AG09309 (cell line): ENCODE measurements around the gene MPL.

Source experiments
- DNase-seq: peaks from one replicate; pipeline ENCODE4 v3.0.0-alpha.2; 2010; ENCODE audit warnings: low read depth
- H3K4me3 ChIP-seq: 2 replicates; pipeline ENCODE4 v1.5.1; 2011; ENCODE audit warnings: mild to moderate bottlenecking, low read depth, low read length, moderate library complexity; ENCODE audit not compliant: control insufficient read depth
- TF ChIP-seq, protein P1 (sequence below): IDR thresholded peaks from 2 replicates; pipeline ENCODE4 v1.5.1; 2011; ENCODE audit warnings: mild to moderate bottlenecking, low read depth, low read length, inconsistent platforms; ENCODE audit not compliant: insufficient read depth, control insufficient read depth; ENCODE audit errors: missing control alignments

Gene MPL

DNA sequence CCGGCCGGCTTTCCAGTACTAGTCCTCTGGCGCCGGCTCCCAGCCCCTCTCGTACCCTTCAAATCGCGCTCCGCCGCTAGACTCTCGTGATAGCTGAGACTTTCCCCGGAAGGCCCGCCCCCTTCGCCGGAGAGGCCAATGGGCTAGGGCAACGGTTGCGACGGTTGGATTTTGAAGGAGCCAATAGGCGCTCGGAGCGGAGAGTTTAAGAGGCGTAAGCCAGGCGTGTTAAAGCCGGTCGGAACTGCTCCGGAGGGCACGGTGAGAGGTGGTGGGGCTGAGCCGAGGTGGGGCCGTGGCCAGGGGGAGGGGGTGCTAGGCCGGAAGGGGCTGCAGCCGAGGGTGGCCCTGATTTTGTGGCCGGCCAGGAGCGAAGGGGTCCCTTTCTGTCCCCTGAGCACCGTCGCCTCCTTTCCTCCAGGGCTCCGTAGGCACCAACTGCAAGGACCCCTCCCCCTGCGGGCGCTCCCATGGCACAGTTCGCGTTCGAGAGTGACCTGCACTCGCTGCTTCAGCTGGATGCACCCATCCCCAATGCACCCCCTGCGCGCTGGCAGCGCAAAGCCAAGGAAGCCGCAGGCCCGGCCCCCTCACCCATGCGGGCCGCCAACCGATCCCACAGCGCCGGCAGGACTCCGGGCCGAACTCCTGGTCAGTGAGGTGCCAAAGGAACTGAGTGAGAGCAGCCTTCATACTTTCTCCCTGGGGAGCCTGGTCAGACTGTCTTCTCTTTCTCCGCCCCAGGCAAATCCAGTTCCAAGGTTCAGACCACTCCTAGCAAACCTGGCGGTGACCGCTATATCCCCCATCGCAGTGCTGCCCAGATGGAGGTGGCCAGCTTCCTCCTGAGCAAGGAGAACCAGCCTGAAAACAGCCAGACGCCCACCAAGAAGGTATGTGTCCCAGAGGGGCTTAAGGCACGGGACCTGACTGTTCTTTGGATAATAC, 21.4 kb downstream of the MPL start, which contains the start of gene CDC20:
TSS of gene CDC20 (plus strand) at position 236 of the 948 bp plus-strand sequence. CDS start at position 471, 235 bp downstream.
- H3K4me3 ChIP-seq: peak within 1 kb of the TSS; percentile 74
- DNase-seq: peak; percentile 64
- TF ChIP-seq, protein P1, sequence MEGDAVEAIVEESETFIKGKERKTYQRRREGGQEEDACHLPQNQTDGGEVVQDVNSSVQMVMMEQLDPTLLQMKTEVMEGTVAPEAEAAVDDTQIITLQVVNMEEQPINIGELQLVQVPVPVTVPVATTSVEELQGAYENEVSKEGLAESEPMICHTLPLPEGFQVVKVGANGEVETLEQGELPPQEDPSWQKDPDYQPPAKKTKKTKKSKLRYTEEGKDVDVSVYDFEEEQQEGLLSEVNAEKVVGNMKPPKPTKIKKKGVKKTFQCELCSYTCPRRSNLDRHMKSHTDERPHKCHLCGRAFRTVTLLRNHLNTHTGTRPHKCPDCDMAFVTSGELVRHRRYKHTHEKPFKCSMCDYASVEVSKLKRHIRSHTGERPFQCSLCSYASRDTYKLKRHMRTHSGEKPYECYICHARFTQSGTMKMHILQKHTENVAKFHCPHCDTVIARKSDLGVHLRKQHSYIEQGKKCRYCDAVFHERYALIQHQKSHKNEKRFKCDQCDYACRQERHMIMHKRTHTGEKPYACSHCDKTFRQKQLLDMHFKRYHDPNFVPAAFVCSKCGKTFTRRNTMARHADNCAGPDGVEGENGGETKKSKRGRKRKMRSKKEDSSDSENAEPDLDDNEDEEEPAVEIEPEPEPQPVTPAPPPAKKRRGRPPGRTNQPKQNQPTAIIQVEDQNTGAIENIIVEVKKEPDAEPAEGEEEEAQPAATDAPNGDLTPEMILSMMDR: no peak

DNA sequence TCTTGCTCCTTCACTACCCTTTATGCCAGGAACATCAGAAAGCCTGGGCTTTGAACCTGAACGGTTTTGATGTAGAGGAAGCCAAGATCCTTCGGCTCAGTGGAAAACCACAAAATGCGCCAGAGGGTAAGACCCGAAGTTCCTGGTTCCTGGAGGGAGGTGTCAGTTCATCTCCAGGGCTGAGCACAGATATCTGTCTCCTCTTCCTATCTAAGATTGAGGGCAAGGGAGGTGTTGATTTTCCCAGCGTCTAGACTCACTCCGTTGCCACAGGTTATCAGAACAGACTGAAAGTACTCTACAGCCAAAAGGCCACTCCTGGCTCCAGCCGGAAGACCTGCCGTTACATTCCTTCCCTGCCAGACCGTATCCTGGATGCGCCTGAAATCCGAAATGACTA, 22.1 kb downstream of the MPL start:
- TF ChIP-seq, protein P1: no peak
- H3K4me3 ChIP-seq: peak overlapping the region; percentile 74
- DNase-seq: no peak

DNA sequence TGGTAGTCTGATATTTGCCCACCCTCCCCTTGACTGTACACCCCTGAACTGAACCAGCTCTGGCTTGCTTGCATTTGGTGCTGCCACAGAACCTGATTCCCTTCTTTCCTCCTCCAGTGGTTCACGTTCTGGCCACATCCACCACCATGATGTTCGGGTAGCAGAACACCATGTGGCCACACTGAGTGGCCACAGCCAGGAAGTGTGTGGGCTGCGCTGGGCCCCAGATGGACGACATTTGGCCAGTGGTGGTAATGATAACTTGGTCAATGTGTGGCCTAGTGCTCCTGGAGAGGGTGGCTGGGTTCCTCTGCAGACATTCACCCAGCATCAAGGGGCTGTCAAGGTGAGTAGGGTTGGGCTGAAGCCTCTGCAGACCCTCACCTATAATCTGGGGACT, 23.0 kb downstream of the MPL start:
- H3K4me3 ChIP-seq: peak overlapping the region; percentile 74
- DNase-seq: no peak
- TF ChIP-seq, protein P1: no peak

DNA sequence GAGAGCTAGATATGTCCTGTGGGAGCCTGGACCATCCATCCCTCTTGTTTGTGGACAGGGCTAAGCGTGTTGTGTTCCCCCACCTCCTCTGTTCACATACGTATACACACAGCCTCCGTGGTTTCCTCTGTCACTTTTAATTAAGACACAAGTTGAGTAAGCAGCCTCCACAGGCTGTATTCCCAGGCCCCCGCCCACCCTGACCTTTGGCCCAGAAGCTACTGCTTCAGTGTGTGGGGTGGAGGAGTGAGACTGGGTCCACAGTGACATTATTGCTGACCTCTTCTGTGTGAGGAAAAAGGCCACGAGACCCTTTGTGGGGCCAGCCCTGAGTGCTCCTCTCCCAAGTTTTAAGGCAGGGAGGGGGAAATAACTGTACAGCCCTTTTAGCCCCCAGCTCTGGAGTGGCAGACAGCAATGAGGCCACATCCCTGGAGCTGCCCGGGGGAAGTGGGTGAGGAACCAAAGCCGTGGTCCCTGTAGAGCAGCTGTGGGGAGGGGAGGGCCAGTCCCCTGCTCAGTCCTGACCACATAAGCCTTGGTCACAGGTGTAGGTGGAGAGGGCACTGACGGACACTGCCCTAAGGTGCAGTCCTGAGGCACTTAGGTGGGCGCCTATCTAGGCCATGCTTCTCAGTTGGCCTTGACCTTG, 25.8 kb downstream of the MPL start:
- TF ChIP-seq, protein P1: no peak
- DNase-seq: no peak
- H3K4me3 ChIP-seq: no peak overlapping the region

DNA sequence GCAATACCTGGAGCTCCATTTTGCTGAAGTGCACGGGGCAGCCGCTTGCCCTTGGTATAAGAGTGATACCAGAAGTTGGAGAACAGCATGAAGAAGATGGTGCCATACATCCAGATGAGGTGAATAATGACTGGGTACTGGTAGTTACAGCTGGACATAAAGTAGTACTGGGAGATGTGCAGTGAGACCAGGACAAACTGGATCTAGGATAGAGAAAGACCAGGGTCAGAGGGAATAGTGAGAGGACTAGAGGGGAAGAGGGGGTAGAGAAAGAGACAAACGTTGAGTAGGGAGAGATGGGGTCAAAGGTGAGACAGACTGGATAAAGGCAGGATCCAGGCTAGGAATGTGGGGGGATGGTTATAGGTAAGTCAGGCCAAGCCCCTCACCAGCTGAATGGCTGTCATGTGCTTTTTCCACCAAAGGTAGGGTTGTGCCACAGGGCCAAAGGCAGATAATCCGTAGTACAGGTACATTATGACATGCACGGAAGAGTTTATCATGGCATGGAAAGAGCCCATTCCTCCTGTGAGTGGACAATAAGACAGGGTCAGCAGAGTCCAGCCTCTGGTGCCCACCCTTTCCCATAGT, 26.4 kb downstream of the MPL start:
- H3K4me3 ChIP-seq: no peak overlapping the region
- TF ChIP-seq, protein P1: no peak
- DNase-seq: no peak

DNA sequence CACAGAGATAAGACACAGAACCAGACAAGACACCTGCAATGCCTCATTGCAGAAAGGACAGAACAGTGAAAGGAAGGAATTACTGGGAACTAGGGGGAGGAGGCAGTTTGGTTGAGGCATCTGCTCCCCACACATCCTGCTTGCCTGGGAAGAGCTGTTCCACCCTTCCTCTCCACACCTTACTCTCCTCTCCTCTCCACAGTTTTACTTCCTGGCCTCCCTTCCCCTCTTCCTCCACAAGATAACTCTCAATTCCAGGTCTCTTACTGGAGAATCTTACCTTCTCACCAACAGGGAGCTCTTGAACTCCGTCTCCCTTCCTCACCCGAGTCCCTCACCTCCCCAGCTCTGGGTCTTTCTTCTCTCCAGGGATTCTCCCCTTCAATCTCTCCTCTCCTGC, 28.1 kb downstream of the MPL start:
- no peak overlapping the region for H3K4me3 ChIP-seq
- no peak for DNase-seq
- TF ChIP-seq, protein P1: no peak
